CMK (cell line): ENCODE measurements around the gene KIF11.

Experiments used
- DNase-seq: peaks from one replicate; pipeline ENCODE4 v3.0.0-alpha.2; 2010; ENCODE audit warnings: low read depth

KIF11 gene

DNA sequence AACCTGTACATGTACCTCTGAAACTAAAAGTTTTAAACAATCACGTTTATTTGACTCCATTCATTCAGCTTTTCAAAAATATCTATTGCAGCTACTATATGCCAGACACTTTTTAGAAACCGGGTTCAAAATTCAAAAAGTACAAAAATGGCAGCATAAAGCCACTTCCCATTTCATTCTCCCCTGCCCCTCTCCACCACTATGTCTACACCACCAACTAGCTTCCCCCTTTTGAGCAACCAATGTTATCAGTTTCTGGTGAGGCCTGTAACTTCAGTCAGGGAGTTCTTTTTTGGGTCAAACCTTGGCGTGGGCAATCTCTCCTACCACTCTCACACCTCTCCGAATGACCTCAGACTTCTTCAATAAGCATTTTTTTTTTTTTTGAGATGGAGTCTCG is 85.3 kb downstream of the KIF11 start:
- no peak for DNase-seq

DNA sequence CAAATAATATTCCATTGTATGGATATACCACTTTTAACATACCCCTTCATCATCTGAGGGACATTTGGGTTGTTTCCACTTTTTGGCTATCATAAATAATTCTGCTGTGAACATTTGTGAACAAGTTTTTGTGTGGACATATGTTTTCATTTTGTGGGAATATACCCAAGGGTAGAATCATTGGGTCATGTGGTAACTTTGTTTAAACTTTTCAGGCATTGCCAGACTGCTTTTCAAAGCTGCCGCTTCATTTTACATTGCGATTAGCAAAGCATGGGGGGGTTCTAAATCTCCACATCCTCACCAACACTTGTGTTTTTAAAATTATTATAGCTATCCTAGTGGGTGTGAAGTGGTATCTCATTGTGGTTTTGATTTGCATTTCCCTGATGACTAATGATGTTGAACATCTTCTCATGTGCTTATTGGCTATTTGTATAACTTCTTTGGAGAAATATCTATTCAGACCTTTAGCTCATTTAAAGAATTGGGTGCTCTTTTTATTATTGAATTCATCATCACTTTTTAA is 88.4 kb downstream of the KIF11 start:
- no peak for DNase-seq

DNA sequence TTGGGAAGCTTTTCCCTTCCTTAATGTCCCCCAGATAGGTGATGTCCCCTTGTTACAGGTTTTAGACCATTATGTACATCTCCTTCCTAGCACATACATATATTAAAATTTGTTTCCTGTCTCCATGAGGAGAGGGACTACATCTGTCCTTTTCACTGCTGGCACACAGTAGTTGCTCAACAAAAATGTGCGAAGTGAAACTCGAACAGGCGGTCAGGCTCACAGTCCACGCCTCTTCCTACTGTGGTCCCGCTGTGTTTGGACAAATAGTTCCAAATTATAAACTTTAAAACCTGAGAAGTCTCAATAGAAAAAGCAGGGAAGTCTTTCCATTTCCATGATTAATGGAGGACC is 95.6 kb downstream of the KIF11 start:
- DNase-seq: no peak

DNA sequence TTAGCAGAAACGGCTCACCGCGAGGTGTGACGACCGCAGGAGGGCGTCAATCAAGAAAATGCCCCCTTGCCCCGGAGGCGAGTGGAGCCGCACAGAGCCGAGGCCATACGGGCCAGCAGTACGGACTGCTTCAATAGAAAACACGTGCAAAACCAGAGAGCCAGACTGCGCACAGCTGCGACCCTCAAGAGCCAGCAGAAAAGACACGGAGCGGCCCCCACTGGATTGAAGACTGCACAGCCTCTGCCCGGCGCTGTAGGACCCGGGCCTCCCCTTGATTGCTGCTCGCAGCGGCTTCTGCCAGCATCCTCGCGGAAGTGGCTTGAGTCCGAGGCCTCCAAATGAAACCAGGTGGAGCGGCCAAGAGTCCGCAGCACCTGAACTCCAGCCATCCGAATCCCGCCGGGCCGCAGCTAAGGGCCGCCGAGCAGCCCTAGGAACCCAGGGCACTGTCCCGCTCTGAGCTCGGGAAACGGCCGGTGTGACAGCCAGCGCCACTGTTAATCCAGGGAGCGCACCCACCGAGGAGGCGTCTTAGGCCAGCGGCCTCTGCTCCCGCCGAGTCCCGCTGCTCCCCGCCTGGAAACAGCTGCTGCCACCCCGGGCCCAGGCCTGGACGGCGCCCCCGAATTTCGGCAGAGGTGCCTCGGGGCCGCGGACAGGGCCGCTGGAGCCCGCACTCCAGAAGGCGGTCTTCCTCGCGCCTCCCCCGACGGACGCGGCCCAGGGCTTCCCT is 96.2 kb downstream of the KIF11 start:
- no peak for DNase-seq

DNA sequence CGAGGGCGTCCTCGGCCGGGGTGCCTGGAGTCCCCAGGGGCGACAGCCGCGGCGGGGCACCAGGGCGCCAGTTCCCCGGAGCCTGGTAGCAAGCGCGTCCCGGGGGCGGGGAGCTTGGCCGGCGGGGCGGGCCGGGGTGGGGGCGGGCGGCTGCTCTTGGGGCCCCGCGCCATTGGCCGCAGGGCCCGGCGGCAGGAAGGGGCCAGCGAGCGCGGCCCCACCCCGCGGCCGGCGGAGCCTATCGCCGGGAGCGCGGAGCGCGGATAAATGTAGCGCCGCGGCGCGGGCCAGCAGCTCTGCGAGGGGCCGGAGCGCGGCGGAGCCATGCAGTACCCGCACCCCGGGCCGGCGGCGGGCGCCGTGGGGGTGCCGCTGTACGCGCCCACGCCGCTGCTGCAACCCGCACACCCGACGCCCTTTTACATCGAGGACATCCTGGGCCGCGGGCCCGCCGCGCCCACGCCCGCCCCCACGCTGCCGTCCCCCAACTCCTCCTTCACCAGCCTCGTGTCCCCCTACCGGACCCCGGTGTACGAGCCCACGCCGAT is 96.8 kb downstream of the KIF11 start, which contains the start of gene HHEX:
Gene HHEX, plus strand, starts transcription at position 293 of the 548 bp plus-strand sequence. Its CDS starts 32 bp downstream, at position 325.
- peak; percentile 48 for DNase-seq

DNA sequence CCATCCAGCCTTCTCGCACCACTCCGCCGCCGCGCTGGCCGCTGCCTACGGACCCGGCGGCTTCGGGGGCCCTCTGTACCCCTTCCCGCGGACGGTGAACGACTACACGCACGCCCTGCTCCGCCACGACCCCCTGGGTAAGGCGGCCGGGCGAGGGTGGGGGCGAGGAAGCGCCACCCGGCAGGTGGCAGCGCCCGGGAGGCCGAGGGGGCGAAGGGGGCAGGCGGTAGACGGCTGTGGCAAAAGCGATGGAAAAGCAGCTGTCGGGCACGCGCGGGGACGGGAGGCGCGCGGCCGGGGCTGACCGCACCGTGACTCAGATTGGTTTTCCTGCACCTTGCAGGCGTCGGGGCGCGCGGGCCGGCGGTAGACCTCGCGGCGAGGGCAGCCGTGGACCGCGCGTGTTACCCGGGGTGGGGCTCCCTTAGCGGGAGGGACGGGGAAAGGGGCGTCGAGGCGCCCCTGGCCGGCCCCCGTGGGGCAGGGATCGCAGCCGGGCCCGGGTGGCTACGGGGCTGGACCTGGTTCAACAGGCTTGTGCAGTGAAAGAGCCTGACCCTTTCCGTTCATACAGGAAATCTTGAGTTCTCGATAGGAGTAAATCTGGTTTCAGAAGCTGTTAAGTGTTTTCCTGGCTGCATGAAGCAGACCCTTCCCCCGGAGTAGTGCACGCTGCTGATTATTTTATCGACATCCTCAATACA is 97.4 kb downstream of the KIF11 start:
- peak; percentile 86 for DNase-seq

DNA sequence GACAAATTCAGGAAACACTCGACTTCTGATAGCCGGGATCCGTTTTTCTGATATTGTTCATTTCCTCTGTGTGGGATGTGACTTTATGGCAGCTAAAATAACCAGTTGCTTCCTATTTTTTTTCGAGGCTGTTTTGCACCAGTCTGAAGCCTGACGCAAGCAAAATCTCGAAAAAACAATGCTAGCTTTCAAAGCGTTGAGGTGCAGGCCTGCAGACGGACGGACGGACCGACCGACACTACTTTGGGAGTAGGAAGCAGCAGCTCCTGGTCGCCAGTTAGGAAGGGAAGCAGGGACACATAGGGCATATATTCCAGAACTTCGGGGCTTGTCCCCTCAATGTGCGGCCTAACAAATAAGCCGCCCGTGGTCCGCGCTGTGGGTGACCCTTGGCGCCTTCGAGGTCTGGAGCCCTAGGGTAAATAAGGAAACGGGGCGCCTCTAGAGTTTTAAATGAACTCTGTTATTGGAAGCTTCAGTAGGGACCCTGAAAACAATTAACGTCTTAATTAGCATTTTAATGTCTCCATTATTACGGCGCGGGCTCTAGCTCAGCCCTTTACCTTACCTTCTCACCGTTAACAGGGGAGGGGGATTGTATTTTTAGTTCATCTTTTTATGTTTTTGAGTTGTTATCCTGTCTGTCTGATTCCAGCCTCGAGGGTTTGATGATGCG is 98.1 kb downstream of the KIF11 start:
- no peak for DNase-seq

DNA sequence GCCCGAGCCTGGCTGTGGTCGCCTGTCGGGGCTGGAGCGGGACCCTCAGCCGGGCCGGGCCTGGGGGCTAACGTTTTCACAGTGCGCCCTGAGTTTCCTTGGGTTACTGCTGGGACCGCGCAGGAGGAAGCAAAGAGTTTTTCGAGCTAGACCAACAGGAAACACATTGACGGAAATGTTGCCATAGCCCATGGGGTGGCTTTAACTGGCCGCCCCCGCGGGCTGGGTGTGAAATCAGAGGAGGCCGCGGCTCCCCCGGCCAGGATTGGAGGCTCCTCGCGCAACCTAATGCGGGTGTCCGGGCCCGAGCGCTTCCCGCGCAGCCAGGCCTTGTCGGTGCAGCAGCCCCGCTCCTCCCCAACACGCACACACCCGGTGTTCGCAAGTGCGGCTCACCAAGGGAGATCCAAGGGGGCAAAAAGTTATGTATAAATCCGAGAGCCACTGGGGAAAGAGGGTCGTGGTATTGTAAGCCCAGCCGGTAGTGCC is 98.7 kb downstream of the KIF11 start:
- no peak for DNase-seq

DNA sequence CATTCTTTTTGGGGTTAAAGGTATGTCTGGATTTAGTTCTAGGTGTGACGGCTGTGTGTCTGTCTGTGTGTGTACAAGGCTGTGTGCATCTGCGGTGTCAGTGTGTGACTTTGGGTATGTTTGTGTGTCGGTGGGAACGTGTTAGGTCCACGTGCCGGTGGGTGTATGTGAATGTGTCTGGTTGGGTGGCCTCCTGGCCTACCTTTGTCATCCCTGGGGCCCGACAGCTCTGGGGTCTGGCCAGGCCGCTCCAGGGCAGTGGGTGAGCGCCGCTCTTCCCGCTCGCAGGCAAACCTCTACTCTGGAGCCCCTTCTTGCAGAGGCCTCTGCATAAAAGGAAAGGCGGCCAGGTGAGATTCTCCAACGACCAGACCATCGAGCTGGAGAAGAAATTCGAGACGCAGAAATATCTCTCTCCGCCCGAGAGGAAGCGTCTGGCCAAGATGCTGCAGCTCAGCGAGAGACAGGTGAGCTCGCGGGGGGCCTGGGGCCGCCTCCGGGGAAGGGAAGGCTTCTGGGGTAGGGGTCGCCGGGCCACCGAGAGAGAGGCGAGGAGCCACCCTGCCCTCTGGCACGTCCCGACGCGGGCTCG is 99.2 kb downstream of the KIF11 start:
- DNase-seq: no peak

DNA sequence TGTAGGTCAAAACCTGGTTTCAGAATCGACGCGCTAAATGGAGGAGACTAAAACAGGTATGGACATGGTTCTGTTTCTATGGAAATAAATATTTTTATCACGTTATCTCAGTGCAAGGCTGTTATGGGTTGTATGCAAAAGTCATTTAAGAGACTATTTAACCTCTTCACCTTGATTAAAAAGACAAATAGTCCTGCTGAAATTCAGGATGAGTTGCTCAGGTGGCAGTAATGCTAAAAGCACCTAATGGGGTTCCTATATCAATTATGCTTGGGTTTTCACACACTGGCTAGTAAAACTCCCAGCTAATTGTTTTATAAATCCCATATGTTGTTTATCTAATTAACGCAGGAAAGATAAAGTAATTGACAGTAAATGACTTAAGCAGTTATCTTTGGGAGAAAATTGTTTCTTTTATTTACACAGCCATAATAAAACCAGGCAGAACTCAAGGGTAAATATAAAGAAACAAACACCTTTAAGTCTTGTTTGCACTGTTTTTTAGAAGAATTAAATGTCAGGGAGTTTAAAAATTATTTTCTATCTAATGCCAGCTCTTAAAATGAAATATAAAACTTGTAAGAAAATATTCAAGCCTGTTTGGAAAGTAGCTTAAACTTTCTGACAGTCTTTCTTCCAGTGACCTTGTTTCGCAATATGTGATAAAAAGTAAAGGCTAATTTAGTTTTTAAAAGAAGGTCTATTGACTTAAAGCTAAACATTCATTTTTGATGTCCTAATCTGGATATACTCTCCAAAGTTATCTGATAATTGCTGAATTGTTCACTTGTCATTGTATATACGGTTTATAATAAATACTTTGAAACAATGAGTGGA is 100.0 kb downstream of the KIF11 start:
- DNase-seq: no peak

DNA sequence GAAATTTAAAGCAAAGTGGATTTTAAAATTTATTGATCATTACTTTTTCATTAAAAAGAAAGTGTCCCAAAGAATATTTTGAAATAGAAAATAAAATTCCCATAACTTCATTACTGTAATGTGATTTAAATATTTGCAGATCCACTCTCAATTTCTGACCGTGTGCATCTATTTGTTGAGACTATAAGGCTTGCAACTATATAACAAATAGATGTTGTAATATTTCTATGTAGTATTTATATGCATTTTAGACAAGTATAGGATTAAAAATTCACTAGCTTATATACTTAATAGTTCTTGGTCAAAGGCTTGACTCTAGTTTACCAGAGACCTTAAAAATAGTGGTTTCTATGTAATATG is 100.6 kb downstream of the KIF11 start:
- no peak for DNase-seq

DNA sequence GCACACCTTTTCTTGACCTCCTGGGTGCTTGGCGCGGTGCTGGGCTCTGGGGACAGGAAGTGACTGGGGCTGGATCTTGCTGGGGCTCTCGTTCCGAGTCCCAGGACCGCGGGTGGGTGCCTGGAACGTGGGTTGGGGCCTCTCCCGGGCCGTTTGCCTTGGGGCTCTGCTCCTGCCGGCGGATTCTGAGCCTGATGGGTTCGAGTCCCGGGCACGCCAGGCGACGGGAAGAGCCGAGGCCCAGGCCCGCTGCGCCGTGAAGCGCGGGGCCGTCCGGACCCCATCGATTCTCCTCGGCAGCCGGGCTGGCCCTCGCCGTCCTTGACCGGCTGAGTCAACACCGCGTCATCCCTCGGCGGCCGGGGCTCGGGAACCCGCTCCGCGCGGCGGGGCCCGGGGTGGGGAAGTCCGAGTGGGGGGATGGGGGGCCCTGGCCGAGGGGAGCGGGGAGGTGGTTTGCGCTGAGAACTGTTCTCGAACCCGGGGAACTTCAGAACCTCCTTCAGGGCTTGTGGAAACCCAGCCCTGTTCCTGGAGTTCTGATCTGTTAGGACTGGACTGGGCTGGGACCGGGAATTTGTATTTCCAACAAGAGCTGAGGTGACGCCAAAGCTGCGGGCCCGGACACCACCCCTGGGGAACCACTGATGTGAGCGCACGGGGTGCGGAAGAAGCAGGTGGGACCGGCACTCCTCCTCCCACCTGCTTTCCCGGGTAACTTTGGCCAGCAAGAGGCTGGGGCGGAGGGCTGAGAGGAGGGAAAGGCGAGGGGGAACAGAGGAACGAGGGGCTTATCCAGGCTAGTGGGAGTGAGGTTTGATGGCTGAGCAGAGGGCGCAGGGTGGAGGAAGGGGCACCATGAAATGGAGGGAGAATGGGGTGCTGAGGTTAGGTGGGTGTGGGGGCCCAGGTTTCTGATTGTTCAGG is 103.0 kb downstream of the KIF11 start:
- DNase-seq: no peak

DNA sequence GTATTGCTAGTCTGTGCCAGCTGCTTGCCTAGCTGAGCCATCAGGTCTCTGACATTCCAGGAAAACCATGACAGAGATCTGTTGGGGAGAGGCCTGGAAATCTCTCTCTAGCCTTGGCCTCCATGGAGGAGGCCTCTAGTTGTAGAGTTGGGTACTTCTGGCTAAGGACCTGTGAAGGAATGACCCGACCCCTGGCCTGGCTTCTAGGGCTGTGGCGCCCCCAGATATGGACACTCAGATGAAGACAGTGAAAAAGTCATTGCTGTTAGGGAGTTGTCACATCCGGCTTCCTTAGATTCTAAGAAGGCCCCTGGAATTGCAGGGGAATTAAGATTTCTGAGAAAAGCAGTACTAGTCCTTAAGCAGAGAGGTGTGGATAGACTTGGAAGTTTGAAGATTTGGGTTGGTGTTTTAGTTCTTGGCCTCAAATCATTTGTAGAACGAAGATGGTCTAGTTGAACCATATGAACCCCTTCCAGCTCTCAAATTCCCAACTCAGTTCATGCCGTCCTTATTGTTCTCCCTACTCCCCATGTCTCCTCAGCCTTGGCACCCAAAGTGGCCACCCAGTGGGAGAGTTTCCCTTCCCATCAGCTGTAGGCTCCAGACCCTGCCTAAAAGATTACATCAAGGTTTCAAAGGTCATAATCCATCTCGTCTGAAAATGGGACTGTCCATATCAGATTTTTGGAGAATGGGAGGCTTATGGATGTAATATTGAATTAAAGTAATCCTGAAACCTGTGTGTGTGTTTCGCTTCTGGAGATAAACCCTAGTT is 103.9 kb downstream of the KIF11 start:
- DNase-seq: no peak

DNA sequence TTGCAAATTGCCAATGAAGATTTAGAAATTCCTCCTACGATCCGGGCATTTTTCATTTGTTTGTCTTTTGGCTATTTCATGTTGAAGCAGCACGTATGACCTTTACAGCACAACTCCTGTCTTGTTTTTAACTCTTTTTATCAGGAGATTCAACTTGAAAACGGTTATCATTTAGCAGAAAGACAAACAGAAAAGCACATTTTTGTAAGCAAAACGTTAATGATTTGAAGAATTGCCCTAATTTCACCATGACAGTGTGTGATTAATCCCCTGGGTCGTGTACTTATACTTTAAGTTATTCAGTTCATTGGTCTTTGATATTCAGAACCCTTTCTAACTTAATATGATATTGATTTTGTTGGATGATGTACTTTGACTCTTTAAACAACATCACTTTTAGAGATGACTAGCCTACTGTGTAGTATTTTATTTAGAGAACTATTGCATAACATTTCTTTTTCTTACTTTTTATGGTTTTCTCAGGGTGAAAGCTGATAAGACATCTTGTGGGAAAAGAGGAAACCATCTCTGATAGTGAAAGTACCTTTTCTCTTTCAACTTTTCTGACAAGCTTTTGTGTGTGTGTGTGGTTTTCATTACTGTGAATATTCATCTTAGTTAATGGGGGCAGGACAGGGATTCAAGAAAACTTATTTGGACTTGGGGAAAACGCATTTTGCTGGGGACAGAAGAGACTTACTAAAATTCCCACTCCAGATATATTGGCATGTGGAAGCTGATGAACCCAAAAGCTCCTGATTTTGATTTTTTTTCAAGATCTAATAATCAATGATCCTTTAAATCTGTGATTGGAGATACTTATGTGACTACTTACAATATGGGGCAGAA is 105.0 kb downstream of the KIF11 start:
- no peak for DNase-seq

DNA sequence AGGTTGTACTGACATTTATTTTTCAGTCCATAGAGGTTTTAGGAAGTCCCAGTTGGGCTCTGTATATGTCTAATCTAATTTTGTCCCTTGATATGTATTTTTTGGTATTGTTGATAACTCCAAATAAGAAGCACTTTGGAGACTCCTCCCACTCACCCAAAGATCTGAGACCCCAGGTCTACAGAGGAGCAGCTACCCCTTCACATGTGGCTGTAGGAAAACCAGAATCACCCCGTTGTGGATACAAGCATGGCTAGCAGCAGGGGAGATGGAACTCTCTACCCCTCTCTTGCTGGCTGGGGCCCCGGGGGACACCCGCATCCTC is 106.2 kb downstream of the KIF11 start:
- no peak for DNase-seq

DNA sequence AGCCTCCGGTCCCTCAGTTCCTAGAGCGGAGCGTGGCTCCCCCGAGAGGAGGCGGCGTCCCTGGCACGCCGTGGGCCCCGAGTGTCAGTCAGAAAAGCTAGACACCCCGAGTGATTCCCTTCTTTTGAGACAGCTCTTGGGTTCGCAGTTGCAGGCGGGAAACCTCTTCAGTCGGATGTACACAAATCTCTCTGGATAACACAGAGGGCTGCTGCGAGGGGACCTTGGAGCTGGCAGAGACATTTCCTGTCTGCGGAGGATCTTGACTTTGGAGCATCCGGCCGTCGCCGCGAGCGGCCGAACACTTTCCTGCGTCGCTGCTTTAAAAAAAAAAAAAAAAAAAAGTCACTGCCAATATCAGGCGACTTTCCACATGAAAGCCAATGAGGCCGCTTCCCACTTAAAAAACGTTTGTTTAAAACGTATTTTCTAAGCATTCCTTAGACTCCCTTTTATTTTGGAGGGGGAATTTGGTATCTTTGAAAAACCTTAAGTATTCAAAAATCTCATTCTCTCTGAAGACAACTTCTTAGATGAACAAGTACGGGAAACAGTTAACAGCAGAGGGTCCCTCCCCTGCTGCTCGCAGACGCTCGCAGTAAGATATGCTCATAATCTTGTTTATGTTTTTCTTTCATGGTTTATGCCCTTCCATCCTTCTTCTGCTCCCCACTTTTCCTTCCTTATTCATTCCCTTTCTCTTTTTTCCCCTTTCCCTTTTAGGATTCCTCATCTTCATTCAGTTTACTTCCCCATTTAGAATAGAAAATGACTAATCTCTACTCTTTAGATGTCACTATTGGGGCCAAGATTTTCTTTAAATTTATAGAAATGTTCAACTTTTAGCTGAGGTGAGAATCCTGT is 106.8 kb downstream of the KIF11 start:
- DNase-seq: no peak

DNA sequence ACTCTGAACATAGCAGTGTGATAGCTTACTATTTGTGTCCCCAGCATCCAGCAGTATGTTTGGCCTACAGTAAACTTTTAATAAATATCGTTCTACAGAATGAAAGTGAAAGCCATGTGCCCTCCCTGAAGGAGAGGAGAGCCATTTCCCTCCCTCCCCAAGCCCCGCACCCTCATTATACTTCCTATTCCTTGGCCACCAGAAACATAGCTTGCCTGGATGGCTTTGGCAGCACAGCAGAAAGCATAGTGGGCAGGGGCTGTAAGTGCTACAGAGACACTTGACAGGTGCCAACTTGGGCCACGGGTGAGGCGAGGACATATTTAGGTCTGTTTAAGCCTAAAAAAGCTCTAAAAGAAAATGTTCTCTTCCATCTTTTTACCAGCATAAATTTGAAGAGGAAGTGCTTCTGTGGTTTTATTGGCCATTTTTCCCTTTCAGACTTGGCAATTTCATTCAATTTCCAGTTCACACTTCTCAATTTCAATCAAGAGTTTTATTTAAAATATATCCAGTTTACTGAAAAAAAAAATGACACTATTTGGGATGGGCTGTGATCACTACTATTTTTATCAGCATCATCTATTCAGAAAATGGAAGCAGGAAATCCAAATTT is 109.5 kb downstream of the KIF11 start:
- no peak for DNase-seq
